ENCODE data around the gene THSD4. TPM values are rescaled to one million over a fixed set of nuclear protein-coding genes. Genes with fewer than 3 reads are reported as not detected.

Gene THSD4
- total RNA-seq, 4 donors from 2014 or later = 16.6 to 25.3 (median 24.1) TPM

GRCh38 chr15:71510763-71511162, 395.5 kb downstream of the THSD4 start:
- H3K27ac ChIP-seq = no peak overlapping the region
- H3K4me3 ChIP-seq = no peak overlapping the region
- WGBS = 90% methylated on average over 6 of the region's 6 CpGs
- TF ChIP-seq EP300 (IDR thresholded peaks at IDR 0.05) (no peak), POLR2AphosphoS5 (IDR thresholded peaks at IDR 0.05) (no peak), CTCF (IDR thresholded peaks at IDR 0.05) (no peak), POLR2A (IDR thresholded peaks at IDR 0.05) (no peak)
- H3K4me1 ChIP-seq = peaks cover 26% of the 10 kb centered on the region
- H3K9me3 ChIP-seq = no peaks in the 10 kb centered on the region
- H3K36me3 ChIP-seq = no peaks in the 10 kb centered on the region
- no peaks in the 10 kb centered on the region for H3K27me3 ChIP-seq
- DNase-seq (ENCODE audit: low spot score in 2 of 2) = no peak

- WGBS = 53% methylated on average over 15 of the region's 15 CpGs
- no peak overlapping the region for H3K27ac ChIP-seq
- no peak for DNase-seq (ENCODE audit: low spot score in 2 of 2)
- H3K36me3 ChIP-seq = no peaks in the 10 kb centered on the region
- no peak overlapping the region for H3K4me3 ChIP-seq
- TF ChIP-seq CTCF (IDR thresholded peaks at IDR 0.05) (no peak), POLR2A (IDR thresholded peaks at IDR 0.05) (no peak), POLR2AphosphoS5 (IDR thresholded peaks at IDR 0.05) (no peak), EP300 (IDR thresholded peaks at IDR 0.05) (no peak)
- peaks cover 31% of the 10 kb centered on the region for H3K4me1 ChIP-seq
- no peaks in the 10 kb centered on the region for H3K9me3 ChIP-seq
- no peaks in the 10 kb centered on the region for H3K27me3 ChIP-seq
Measured at GRCh38 chr15:71511796-71512681, 396.8 kb downstream of the THSD4 start.

- 86% methylated on average over 3 of the region's 3 CpGs for WGBS
- no peaks in the 10 kb centered on the region for H3K36me3 ChIP-seq
- H3K4me1 ChIP-seq = peaks cover 31% of the 10 kb centered on the region
- H3K9me3 ChIP-seq = no peaks in the 10 kb centered on the region
- DNase-seq (ENCODE audit: low spot score in 2 of 2) = no peak
- no peak for TF ChIP-seq EP300 (IDR thresholded peaks at IDR 0.05)
- TF ChIP-seq POLR2AphosphoS5 (IDR thresholded peaks at IDR 0.05) = no peak
- no peak for TF ChIP-seq CTCF (IDR thresholded peaks at IDR 0.05)
- no peak for TF ChIP-seq POLR2A (IDR thresholded peaks at IDR 0.05)
- H3K4me3 ChIP-seq = no peak overlapping the region
- H3K27me3 ChIP-seq = no peaks in the 10 kb centered on the region
- no peak overlapping the region for H3K27ac ChIP-seq
Measured at GRCh38 chr15:71512682-71513006, 397.4 kb downstream of the THSD4 start.

GRCh38 chr15:71515375-71516186, 400.3 kb downstream of the THSD4 start:
- no peak for TF ChIP-seq CTCF (IDR thresholded peaks at IDR 0.05)
- no peak for TF ChIP-seq EP300 (IDR thresholded peaks at IDR 0.05)
- no peak for TF ChIP-seq POLR2AphosphoS5 (IDR thresholded peaks at IDR 0.05)
- no peak for TF ChIP-seq POLR2A (IDR thresholded peaks at IDR 0.05)
- Histone ChIP-seq H3K4me3 (no peak overlapping the region), H3K27ac (peak overlapping the region; percentile 49), H3K4me1 (peaks cover 27% of the 10 kb centered on the region), H3K27me3 (no peaks in the 10 kb centered on the region), H3K9me3 (no peaks in the 10 kb centered on the region), H3K36me3 (no peaks in the 10 kb centered on the region)
- 42% methylated on average over 10 of the region's 10 CpGs for WGBS
- no peak for DNase-seq (ENCODE audit: low spot score in 2 of 2)

DNA sequence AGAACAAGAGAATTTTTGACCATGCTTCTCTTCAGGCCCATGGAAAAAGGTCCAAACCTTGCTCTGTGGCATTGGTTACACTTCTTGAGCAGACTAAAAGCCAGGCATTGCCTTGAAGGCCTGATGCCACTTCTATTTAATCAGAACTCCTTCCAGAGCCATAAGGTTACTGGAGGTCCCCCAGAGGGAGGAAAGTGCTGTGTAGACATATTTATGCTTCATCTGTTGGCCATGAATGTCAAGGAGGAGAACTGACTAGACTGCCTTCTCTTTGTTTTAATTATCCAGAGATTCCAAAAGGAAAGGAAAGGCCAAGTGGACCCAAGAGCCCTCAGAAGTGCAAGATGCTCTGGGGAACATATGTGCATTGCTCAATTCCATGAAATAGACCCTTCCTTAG, 402.5 kb downstream of the THSD4 start:
- no peak for DNase-seq (ENCODE audit: low spot score in 2 of 2)
- H3K27me3 ChIP-seq = no peaks in the 10 kb centered on the region
- peaks cover 16% of the 10 kb centered on the region for H3K4me1 ChIP-seq
- TF ChIP-seq POLR2AphosphoS5 (IDR thresholded peaks at IDR 0.05) = no peak
- TF ChIP-seq CTCF (IDR thresholded peaks at IDR 0.05) = no peak
- TF ChIP-seq POLR2A (IDR thresholded peaks at IDR 0.05) = no peak
- no peak for TF ChIP-seq EP300 (IDR thresholded peaks at IDR 0.05)
- H3K27ac ChIP-seq = no peak overlapping the region
- no peak overlapping the region for H3K4me3 ChIP-seq
- H3K9me3 ChIP-seq = no peaks in the 10 kb centered on the region
- no peaks in the 10 kb centered on the region for H3K36me3 ChIP-seq

Measured in suprapubic skin (tissue), 4 donors.